Astrocyte of the hippocampus (primary cell): ENCODE measurements around the gene SAP30BP.
A peak's percentile ranks its signal among the peaks of the same experiment; 100 is the strongest.
"Not testable (repeated sequence)": the region's sequence is repeated elsewhere in the genome, so short reads cannot be mapped to it uniquely, and the experiment has no call there.

Experiments
- DNase-seq: peaks from one replicate; pipeline ENCODE4 v3.0.0; 2011; ENCODE audit warnings: low read depth, low spot score

The SAP30BP gene

GRCh38 chr17:75633486-75634375 lies 33.4 kb upstream of the SAP30BP start:
- peak; percentile 95 for DNase-seq

- no peak for DNase-seq
Observed at GRCh38 chr17:75634376-75634740, 32.8 kb upstream of the SAP30BP start.

- no peak for DNase-seq
Observed at GRCh38 chr17:75634754-75635609, 32.2 kb upstream of the SAP30BP start.

GRCh38 chr17:75635610-75636202 lies 31.4 kb upstream of the SAP30BP start:
- no peak for DNase-seq

GRCh38 chr17:75636381-75637142 lies 30.6 kb upstream of the SAP30BP start:
- no peak for DNase-seq

GRCh38 chr17:75637143-75637538 lies 30.0 kb upstream of the SAP30BP start:
- DNase-seq, result peak; percentile 32

- DNase-seq, result no peak
Observed at GRCh38 chr17:75637551-75637950, 29.6 kb upstream of the SAP30BP start.

GRCh38 chr17:75638039-75638438 lies 29.1 kb upstream of the SAP30BP start:
- DNase-seq, result not testable (repeated sequence)

GRCh38 chr17:75638893-75639292 lies 28.2 kb upstream of the SAP30BP start:
- no peak for DNase-seq

GRCh38 chr17:75639327-75639726 lies 27.8 kb upstream of the SAP30BP start:
- DNase-seq, result no peak

- no peak for DNase-seq
Observed at GRCh38 chr17:75639771-75640555, 27.2 kb upstream of the SAP30BP start.

GRCh38 chr17:75640556-75641119 lies 26.5 kb upstream of the SAP30BP start:
- DNase-seq, result no peak

- peak; percentile 35 for DNase-seq
Observed at GRCh38 chr17:75641343-75641742, 25.8 kb upstream of the SAP30BP start.

- DNase-seq, result no peak
Observed at GRCh38 chr17:75642182-75642783, 24.9 kb upstream of the SAP30BP start.

GRCh38 chr17:75642784-75643642 lies 24.1 kb upstream of the SAP30BP start:
- DNase-seq, result no peak

- no peak for DNase-seq
Observed at GRCh38 chr17:75643643-75644017, 23.5 kb upstream of the SAP30BP start.

GRCh38 chr17:75645501-75645888 lies 21.6 kb upstream of the SAP30BP start:
- peak; percentile 73 for DNase-seq

- no peak for DNase-seq
Observed at GRCh38 chr17:75645889-75646637, 21.1 kb upstream of the SAP30BP start.
